ACC112 (cell line): ENCODE data around the gene LKAAEAR1.

ENCODE experiments used
- H2AFZ ChIP-seq: fragments of 200-600 bp; sonication (generic); one replicate; pipeline ENCODE4 v1.6.0; 2017; ENCODE audit warnings: antibody characterized with exemption, low read length; ENCODE audit not compliant: unreplicated experiment
- H3K27ac ChIP-seq: fragments of 200-600 bp; sonication (generic); 2 replicates; pipeline ENCODE4 v1.5.1; 2014; ENCODE audit warnings: low read depth, mild to moderate bottlenecking, antibody characterized with exemption, low read length, moderate library complexity
- H3K27me3 ChIP-seq: fragments of 200-600 bp; sonication (generic); 2 replicates; pipeline ENCODE4 v1.6.1; 2014; ENCODE audit warnings: mild to moderate bottlenecking, antibody characterized with exemption, low read length, moderate library complexity, mixed read lengths; ENCODE audit not compliant: insufficient read depth
- H3K36me3 ChIP-seq: fragments of 200-600 bp; sonication (generic); 2 replicates; pipeline ENCODE4 v1.6.1; 2016; ENCODE audit warnings: mild to moderate bottlenecking, antibody characterized with exemption, low read length, moderate library complexity, mixed read lengths; ENCODE audit not compliant: insufficient read depth
- H3K4me1 ChIP-seq: fragments of 200-600 bp; sonication (generic); one replicate; pipeline ENCODE4 v1.6.1; 2016; ENCODE audit warnings: low read length, mixed read lengths; ENCODE audit not compliant: insufficient read depth, unreplicated experiment, control insufficient read depth
- H3K4me3 ChIP-seq: fragments of 200-600 bp; sonication (generic); 2 replicates; pipeline ENCODE4 v1.5.1; 2014; ENCODE audit warnings: mild to moderate bottlenecking, low read depth, low read length
- H3K79me2 ChIP-seq: fragments of 200-600 bp; sonication (generic); one replicate; pipeline ENCODE4 v1.6.0; 2016; ENCODE audit warnings: low read length; ENCODE audit not compliant: control insufficient read depth, unreplicated experiment, insufficient read depth

The LKAAEAR1 gene

DNA sequence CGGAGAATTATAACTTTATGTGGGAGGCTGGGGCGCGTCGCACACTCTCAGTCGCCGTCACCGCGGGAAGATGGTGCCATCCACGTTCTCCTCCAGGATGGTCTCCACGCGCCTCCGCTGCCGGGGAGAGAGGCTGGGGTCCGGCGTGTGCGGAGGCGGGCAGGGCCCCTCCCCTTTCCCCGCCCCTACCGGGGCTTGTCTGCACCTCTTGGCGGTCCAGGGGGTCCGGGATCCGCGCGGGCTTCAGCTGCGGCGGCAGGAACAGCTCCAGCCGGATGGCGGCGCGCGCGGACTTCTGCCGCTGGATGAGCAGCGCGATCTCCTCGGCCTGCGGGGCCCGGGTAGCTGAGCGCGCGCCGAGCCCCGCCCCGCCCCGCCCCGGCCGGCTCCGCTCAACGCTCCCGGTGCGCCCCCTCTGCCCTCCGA, 807 bp downstream of the LKAAEAR1 start:
- H3K36me3 ChIP-seq = no peaks in the 10 kb centered on the region
- H3K4me3 ChIP-seq = peak overlapping the region; percentile 48
- peak overlapping the region; percentile 53 for H2AFZ ChIP-seq
- H3K27ac ChIP-seq = no peak overlapping the region
- peaks cover 18% of the 10 kb centered on the region for H3K4me1 ChIP-seq
- peaks cover 32% of the 10 kb centered on the region for H3K27me3 ChIP-seq
- no peaks in the 10 kb centered on the region for H3K79me2 ChIP-seq

- Histone ChIP-seq H3K4me1 (peaks cover 23% of the 10 kb centered on the region), H3K79me2 (peaks cover 4% of the 10 kb centered on the region), H3K4me3 (peak overlapping the region; percentile 48), H2AFZ (no peak overlapping the region), H3K27ac (no peak overlapping the region), H3K27me3 (peaks cover 32% of the 10 kb centered on the region), H3K36me3 (no peaks in the 10 kb centered on the region)
Observed at GRCh38 chr20:64082820-64083377, 1.3 kb downstream of the LKAAEAR1 start.

GRCh38 chr20:64082126-64082731, 2.0 kb downstream of the LKAAEAR1 start:
- H3K4me3 ChIP-seq = no peak overlapping the region
- H2AFZ ChIP-seq = no peak overlapping the region
- H3K27ac ChIP-seq = no peak overlapping the region
- no peaks in the 10 kb centered on the region for H3K36me3 ChIP-seq
- peaks cover 32% of the 10 kb centered on the region for H3K27me3 ChIP-seq
- peaks cover 23% of the 10 kb centered on the region for H3K4me1 ChIP-seq
- peaks cover 5% of the 10 kb centered on the region for H3K79me2 ChIP-seq

- peaks cover 23% of the 10 kb centered on the region for H3K4me1 ChIP-seq
Observed at GRCh38 chr20:64081624-64081964, 2.6 kb downstream of the LKAAEAR1 start.

DNA sequence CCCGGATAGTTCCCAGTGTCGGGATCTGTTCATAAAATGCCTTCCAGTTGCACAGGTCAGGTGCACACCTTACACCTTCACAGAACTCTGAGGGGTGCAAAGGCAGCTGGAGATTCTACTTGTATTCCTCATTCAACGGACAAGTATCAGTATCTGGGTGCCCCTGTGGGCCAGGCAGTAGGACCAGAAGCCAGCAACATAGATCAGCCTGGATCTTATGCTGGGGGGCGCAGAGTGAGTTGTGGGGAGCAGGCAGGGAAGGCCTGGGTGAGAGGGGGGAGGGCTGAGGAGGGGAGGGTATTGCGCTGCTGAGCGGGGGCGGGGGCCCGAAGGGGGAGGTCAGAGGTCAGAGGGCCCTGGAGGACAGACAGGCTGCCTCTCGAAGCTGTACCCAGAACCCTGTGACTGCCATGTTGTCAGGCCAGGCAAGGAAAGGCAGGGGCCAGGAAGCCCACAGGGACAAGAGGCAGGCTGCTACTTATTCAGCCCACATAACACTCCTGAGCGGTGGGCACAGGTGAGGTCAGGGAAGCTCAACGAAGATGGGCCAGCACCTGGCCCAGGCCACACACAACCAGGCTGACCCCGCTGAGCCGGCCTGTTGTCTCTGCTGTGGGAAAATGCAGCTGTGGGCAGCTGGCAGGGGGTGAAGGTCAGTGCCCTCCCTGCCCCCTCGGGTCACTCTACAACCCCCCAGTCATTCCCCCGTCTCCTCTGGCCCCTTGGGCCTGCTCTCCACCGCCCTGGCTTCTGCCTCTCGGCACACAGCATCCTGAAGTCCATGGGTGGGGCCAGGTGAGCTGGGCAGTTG, 3.2 kb downstream of the LKAAEAR1 start:
- H3K4me3 ChIP-seq = peak overlapping the region; percentile 75; the same call in 1 of the 2 replicates
- no peaks in the 10 kb centered on the region for H3K36me3 ChIP-seq
- H2AFZ ChIP-seq = no peak overlapping the region
- peaks cover 23% of the 10 kb centered on the region for H3K4me1 ChIP-seq
- no peak overlapping the region for H3K27ac ChIP-seq
- H3K79me2 ChIP-seq = peaks cover 5% of the 10 kb centered on the region
- peaks cover 24% of the 10 kb centered on the region for H3K27me3 ChIP-seq

More at GRCh38 chr20:64081624-64081964, 2.6 kb downstream of the LKAAEAR1 start:
- Histone ChIP-seq H2AFZ (no peak overlapping the region), H3K79me2 (peaks cover 5% of the 10 kb centered on the region), H3K4me3 (no peak overlapping the region), H3K27me3 (peaks cover 29% of the 10 kb centered on the region), H3K27ac (no peak overlapping the region), H3K36me3 (no peaks in the 10 kb centered on the region)

- H3K27ac ChIP-seq = no peak within 1 kb of the TSS
- H3K27me3 ChIP-seq = peaks cover 16% of the 10 kb centered on the region
- peak within 1 kb of the TSS; percentile 93 for H2AFZ ChIP-seq
- no peaks in the 10 kb centered on the region for H3K36me3 ChIP-seq
- peak within 1 kb of the TSS; percentile 98 for H3K4me3 ChIP-seq
- H3K79me2 ChIP-seq = peaks cover 5% of the 10 kb centered on the region
- H3K4me1 ChIP-seq = peaks cover 23% of the 10 kb centered on the region
Observed at GRCh38 chr20:64080013-64080812, 4.0 kb downstream of the LKAAEAR1 start, which contains the start of gene OPRL1. OPRL1 (plus strand) TSS chr20:64080082; CDS start chr20:64092721, 12,639 bp downstream.

- Histone ChIP-seq H3K27ac (no peak within 1 kb of the TSS), H2AFZ (peak within 1 kb of the TSS; percentile 93), H3K36me3 (no peaks in the 10 kb centered on the region), H3K27me3 (peaks cover 8% of the 10 kb centered on the region), H3K4me1 (peaks cover 23% of the 10 kb centered on the region), H3K4me3 (peak within 1 kb of the TSS; percentile 98), H3K79me2 (peaks cover 5% of the 10 kb centered on the region)
Observed at GRCh38 chr20:64079273-64080012, 4.8 kb downstream of the LKAAEAR1 start, which contains the start of gene RGS19. RGS19 (minus strand) TSS chr20:64079518; CDS start chr20:64076886, 2,632 bp downstream.

- Histone ChIP-seq H3K4me1 (peaks cover 23% of the 10 kb centered on the region), H2AFZ (peak overlapping the region; percentile 93)
Observed at GRCh38 chr20:64078934-64079272, 5.3 kb downstream of the LKAAEAR1 start.

GRCh38 chr20:64077876-64078551, 6.2 kb downstream of the LKAAEAR1 start:
- H3K27ac ChIP-seq = no peak overlapping the region
- H3K4me3 ChIP-seq = peak overlapping the region; percentile 98
- H3K4me1 ChIP-seq = peaks cover 21% of the 10 kb centered on the region

More at GRCh38 chr20:64078934-64079272, 5.3 kb downstream of the LKAAEAR1 start:
- H3K27me3 ChIP-seq = peaks cover 3% of the 10 kb centered on the region; the same call in 1 of the 2 replicates
- H3K27ac ChIP-seq = no peak overlapping the region
- H3K79me2 ChIP-seq = peaks cover 5% of the 10 kb centered on the region
- H3K4me3 ChIP-seq = peak overlapping the region; percentile 98
- no peaks in the 10 kb centered on the region for H3K36me3 ChIP-seq

More at GRCh38 chr20:64077876-64078551, 6.2 kb downstream of the LKAAEAR1 start:
- Histone ChIP-seq H3K36me3 (no peaks in the 10 kb centered on the region), H2AFZ (no peak overlapping the region), H3K27me3 (no peaks in the 10 kb centered on the region), H3K79me2 (peaks cover 5% of the 10 kb centered on the region)
